Measurements from ENCODE around the gene ATOH8. TPM values are rescaled to one million over a fixed set of nuclear protein-coding genes. Genes with fewer than 3 reads are reported as not detected.

ATOH8 gene
- total RNA-seq, 1 experiment from 2014 or later = 0.81 TPM

GRCh38 chr2:85813982-85814801 lies 60.4 kb downstream of the ATOH8 start (continued):
- TF ChIP-seq CTCF (IDR thresholded peaks at IDR 0.05) (peak; percentile 95), ZNF532 (CRISPR knock-in tag; IDR thresholded peaks at IDR 0.05; ENCODE audit: borderline replicate concordance) (no peak), ZNF416 (CRISPR knock-in tag; IDR thresholded peaks at IDR 0.05) (no peak), TEAD4 (CRISPR knock-in tag; IDR thresholded peaks at IDR 0.05) (no peak), EMX1 (CRISPR knock-in tag; IDR thresholded peaks at IDR 0.05) (no peak), JUN (CRISPR knock-in tag; IDR thresholded peaks at IDR 0.05) (no peak), FOXP4 (CRISPR knock-in tag; IDR thresholded peaks at IDR 0.05) (0 out of 2 replicates have a peak, but pooled peaks have one; percentile 23), SMAD3 (CRISPR knock-in tag; IDR thresholded peaks at IDR 0.05; ENCODE audit: borderline replicate concordance) (no peak), HMGXB4 (CRISPR knock-in tag; IDR thresholded peaks at IDR 0.05) (0 out of 2 replicates have a peak, but pooled peaks have one; percentile 25), SOX15 (CRISPR knock-in tag; IDR thresholded peaks at IDR 0.05) (no peak), ZBTB43 (CRISPR knock-in tag; IDR thresholded peaks at IDR 0.05) (no peak), OVOL2 (CRISPR knock-in tag; IDR thresholded peaks at IDR 0.05; ENCODE audit: borderline replicate concordance) (no peak), E2F1 (CRISPR knock-in tag; IDR thresholded peaks at IDR 0.05) (no peak)
